ENCODE data around the gene MISP3.

The MISP3 gene

DNA sequence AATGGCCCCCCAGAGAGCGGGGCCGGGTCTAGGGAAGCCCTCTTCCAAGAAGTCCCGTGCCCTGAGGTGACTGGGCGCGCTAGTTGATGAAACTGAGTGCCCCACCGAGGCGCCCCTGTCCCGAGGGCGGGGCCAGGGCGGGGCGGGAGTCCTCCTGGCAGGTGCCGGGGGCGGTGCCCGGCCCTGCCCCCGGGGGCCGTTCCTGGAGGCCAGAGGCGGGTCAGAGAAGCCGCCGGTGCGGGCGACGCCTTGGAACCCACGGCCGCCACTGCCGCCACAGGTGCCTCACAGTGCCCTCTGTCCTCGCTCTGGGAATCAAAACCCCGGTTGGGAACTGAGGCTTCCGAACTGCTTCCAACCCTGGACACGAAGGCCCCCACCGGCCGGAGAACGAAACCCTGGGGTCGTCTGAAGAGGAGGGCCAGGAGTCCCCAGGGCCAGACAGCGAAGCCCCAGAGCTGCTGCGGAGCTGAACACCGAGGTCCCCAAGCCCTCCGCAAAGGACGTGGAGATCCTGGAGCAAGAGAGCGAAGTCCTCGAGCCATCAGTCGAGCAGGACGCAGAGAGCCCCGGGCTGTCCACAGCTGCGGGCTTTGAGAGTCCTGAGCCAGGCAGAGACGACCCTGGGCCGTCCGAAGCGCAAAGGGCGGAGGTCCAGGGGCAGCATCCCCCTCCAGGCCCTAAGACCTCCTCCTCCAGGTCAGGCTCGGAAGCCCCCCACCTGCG is at the start of gene MISP3:
Gene MISP3 (plus strand): TSS at position 252 of the 726 bp plus-strand sequence. CDS start 524 bp downstream, outside the sequence.
- no peak for TF ChIP-seq GATA3 (IDR thresholded peaks at IDR 0.05; ENCODE audit: low read depth, low read length)
- TF ChIP-seq GATA2 (IDR thresholded peaks at IDR 0.05; ENCODE audit: low read depth, low read length) = no peak

- TF ChIP-seq GATA3 (IDR thresholded peaks at IDR 0.05; ENCODE audit: low read depth, low read length) (no peak), GATA2 (IDR thresholded peaks at IDR 0.05; ENCODE audit: low read depth, low read length) (no peak)
These were observed 49.0 kb upstream of the MISP3 start for GRCh38 chr19:14023404-14024235.

- TF ChIP-seq GATA3 (IDR thresholded peaks at IDR 0.05; ENCODE audit: low read depth, low read length) = no peak
- TF ChIP-seq GATA2 (IDR thresholded peaks at IDR 0.05; ENCODE audit: low read depth, low read length) = no peak
These were observed 44.6 kb upstream of the MISP3 start, which contains the start of gene RLN3 for GRCh38 chr19:14027856-14028450. TSS of gene RLN3 (plus strand) at chr19:14028148. CDS start at chr19:14028205, 57 bp downstream.

DNA sequence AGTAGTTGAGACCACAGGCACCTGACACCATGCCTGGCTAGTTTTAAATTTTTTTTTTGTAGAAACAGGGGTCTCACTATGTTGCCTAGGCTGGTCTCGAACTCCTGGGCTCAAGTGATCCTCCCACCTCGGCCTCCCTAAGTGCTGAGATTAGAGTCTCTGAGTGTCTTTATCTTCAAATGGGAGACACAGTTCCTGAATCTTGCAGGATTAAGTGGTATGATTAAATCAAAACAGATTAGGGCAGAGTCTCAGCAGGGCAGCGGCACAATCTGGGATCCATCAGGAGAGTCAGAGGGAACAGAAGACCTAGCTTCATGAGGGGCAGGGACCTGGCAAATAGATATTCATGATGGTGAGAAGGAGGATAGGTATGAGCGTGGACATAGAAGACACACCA is 43.7 kb upstream of the MISP3 start:
- TF ChIP-seq GATA2 (IDR thresholded peaks at IDR 0.05; ENCODE audit: low read depth, low read length) (0 out of 2 replicates have a peak, but pooled peaks have one; percentile 18), GATA3 (IDR thresholded peaks at IDR 0.05; ENCODE audit: low read depth, low read length) (no peak)

DNA sequence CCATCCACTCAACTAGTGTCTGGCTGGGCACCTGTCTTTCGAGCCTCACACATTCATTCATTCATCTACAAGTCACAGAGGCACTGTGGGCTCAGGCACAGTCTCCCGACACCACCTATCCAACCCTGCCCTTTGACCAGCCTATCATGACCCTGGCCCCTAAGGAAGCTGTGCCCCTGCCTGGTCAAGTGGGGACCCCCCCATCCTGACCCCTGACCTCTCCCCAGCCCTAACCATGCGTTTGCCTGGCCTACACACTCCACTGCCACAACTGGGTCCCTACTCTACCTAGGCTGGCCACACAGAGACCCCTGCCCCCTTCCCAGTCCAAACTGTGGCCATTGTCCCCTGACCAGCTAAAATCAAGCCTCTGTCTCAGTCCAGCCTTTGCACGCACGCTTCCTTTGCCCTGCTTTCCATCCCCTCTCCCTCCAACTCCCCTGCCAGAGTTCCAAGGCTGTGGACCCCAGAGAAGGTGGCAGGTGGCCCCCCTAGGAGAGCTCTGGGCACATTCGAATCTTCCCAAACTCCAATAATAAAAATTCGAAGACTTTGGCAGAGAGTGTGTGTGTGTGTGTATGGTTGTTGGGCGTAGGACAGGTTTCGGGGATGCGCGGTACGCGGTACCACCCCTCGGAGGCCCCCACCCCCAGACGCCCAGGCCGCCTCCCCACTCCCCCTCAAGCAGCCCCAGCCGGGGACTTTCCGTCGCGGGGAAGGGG is 41.4 kb upstream of the MISP3 start:
- TF ChIP-seq GATA2 (IDR thresholded peaks at IDR 0.05; ENCODE audit: low read depth, low read length) = no peak

GRCh38 chr19:14031719-14032480 is 40.7 kb upstream of the MISP3 start, which contains the start of gene IL27RA:
TSS of gene IL27RA (plus strand) at chr19:14031762. CDS start at chr19:14031873, 111 bp downstream.
- TF ChIP-seq GATA3 (IDR thresholded peaks at IDR 0.05; ENCODE audit: low read depth, low read length) = no peak
- no peak for TF ChIP-seq GATA2 (IDR thresholded peaks at IDR 0.05; ENCODE audit: low read depth, low read length)

DNA sequence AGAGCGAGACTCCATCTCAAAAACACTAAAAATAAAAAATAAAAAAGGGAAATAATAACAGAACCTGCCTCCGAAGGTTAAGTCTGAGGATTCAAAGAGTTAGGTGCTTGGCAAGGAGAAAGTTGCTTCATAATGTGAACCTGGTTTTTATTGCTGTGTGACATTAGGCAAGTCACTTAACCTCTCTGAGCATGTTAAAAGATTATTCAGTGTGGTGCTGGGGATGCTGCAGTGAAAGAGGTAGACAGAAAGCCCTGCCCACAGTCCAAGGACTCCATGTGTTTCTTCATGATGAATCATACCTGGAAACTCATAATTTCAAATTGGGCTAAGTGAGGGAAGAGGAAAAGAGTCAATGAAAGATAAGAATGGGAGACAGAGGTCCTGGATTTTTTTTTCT is 38.6 kb upstream of the MISP3 start:
- TF ChIP-seq GATA2 (IDR thresholded peaks at IDR 0.05; ENCODE audit: low read depth, low read length) (no peak), GATA3 (IDR thresholded peaks at IDR 0.05; ENCODE audit: low read depth, low read length) (no peak)

DNA sequence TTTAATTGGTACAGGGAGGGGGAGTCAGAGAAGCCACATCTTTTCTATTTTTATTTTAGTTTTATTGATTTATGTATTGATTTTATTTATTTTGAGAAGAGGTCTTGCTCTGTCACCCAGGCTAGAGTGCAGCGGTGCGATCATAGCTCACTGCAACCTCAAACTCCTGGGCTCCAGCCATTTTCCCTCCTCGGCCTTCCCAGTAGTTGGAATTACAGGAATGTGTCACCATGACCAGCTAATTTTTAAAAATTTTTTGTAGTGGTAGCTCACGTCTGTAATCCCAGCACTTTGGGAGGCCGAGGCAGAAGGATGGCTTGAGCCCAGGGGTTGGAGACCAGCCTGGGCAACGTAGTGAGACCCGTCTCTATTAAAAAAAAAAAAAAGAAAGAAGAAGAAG is 36.9 kb upstream of the MISP3 start:
- TF ChIP-seq GATA2 (IDR thresholded peaks at IDR 0.05; ENCODE audit: low read depth, low read length) (no peak), GATA3 (IDR thresholded peaks at IDR 0.05; ENCODE audit: low read depth, low read length) (no peak)

DNA sequence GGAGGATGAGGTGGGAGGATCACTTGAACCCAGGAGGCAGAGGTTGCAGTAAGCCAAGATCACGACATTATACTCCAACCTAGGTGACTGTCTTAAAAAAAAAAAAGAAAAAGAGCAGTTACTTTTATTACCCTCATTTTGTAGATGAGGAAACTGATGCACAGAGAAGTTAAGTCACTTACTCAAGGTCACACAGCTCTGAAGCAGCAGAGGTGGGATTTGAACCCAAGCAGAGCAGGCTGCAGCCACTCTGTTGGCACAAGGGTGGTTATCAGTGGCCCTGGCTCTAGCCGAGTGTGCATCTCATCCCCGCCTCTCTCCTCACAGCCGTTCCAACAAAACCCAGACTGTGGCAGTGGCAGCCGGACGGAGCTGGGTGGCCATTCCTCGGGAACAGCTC is 33.4 kb upstream of the MISP3 start:
- no peak for TF ChIP-seq GATA2 (IDR thresholded peaks at IDR 0.05; ENCODE audit: low read depth, low read length)

DNA sequence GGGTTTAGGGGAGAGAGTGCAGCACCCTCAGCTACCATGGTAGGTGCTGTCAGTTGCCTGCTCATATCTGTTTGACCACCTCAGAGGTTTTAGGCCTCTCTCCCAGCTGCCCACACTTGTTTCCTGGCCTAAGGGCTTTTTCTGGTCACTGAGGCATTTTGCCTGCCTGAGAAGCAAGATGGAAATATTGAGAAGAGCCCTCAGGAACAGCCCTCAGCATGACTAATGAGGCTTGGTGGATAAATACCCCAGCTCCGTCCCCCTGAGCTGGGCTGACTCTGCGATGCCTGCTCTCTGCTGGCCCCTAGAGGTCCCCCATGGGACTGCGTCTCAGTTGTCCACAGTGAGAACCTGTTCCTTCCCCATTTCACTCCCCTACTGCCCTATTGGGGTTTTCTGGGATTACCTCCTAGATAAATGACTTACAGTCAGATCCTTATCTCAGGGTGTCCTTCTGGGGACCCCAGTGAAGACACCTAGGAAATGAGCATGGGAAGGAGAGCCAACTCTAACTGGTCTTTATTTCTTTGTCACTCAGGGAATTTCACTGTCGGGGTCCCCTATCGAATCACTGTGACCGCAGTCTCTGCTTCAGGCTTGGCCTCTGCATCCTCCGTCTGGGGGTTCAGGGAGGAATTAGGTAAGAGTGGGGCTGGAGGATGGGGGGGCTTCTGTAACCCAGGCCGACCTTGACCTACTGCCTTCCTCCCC is 24.0 kb upstream of the MISP3 start:
- TF ChIP-seq GATA2 (IDR thresholded peaks at IDR 0.05; ENCODE audit: low read depth, low read length) (no peak), GATA3 (IDR thresholded peaks at IDR 0.05; ENCODE audit: low read depth, low read length) (no peak)

DNA sequence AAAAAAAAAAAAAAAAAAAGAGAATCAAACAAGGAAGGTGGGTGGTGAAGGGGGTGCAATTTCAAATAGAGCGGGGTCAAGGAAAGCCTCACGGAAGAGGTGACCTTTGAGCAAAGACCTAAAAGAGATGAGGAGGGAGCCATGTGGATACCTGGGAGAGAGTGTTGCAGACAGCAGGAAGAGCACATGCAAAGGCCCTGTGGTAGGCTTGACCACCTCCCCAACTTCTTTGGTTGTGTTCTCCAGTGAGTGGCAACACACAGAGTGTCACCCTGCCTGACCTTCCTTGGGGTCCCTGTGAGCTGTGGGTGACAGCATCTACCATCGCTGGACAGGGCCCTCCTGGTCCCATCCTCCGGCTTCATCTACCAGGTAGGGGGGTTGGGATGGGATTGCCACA is 22.1 kb upstream of the MISP3 start:
- TF ChIP-seq GATA3 (IDR thresholded peaks at IDR 0.05; ENCODE audit: low read depth, low read length) (no peak), GATA2 (IDR thresholded peaks at IDR 0.05; ENCODE audit: low read depth, low read length) (no peak)

- TF ChIP-seq GATA2 (IDR thresholded peaks at IDR 0.05; ENCODE audit: low read depth, low read length) = no peak
- TF ChIP-seq GATA3 (IDR thresholded peaks at IDR 0.05; ENCODE audit: low read depth, low read length) = no peak
These were observed 20.6 kb upstream of the MISP3 start for GRCh38 chr19:14051980-14052379.

DNA sequence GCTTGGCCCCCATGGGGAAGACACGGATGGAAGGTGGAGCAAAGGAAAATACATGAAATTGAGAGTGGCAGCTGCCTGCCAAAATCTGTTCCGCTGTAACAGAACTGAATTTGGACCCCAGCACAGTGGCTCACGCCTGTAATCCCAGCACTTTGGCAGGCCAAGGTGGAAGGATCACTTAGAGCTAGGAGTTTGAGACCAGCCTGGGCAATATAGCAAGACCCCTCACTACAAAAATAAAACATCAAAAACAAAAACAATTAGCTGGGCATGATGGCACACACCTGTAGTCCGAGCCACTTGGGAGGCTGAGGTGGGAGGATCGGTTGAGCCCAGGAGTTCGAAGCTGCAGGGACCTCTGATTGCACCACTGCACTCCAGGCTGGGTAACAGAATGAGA is 20.1 kb upstream of the MISP3 start:
- TF ChIP-seq GATA2 (IDR thresholded peaks at IDR 0.05; ENCODE audit: low read depth, low read length) (no peak), GATA3 (IDR thresholded peaks at IDR 0.05; ENCODE audit: low read depth, low read length) (no peak)
